ENCODE results near the gene NLRC3. TPM values are rescaled to one million over a fixed set of nuclear protein-coding genes. Genes with fewer than 3 reads are reported as not detected.

NLRC3 gene
- total and polyA plus RNA-seq, 7 experiments from 2014 or later = 22.2 to 91.3 (median 70.0) TPM

GRCh38 chr16:3599922-3600321 is 22.7 kb upstream of the NLRC3 start:
- ATAC-seq (no peak), DNase-seq (no peak)
- no peak overlapping the region for H3K4me3 ChIP-seq (ENCODE audit: low read length)
- no peaks in the 10 kb centered on the region for H3K4me1 ChIP-seq (ENCODE audit: control insufficient read depth in 2 of 2, insufficient read depth in 2 of 2, low read length in 2 of 2)
- CTCF ChIA-PET = no interaction called here
- Mint-ChIP-seq H3K27me3 (no peaks in the 10 kb centered on the region), H3K9me3 (no peaks in the 10 kb centered on the region), H3K27ac (no peak overlapping the region), H3K4me3 (no peak overlapping the region), H3K4me1 (peaks cover 0 to 5% (median 0%) of the 10 kb centered on the region in 7 donors), H3K36me3 (peaks cover 11 to 46% (median 16%) of the 10 kb centered on the region in 5 donors)
- peaks cover 0 to 19% (median 0%) of the 10 kb centered on the region in 3 experiments for H3K36me3 ChIP-seq (ENCODE audit: control insufficient read depth in 2 of 3, insufficient read depth in 3 of 3, low read length in 3 of 3)
- POLR2A ChIA-PET = no interaction called here
- no peak overlapping the region for H3K27ac ChIP-seq (ENCODE audit: low read depth, low read length)
- no peaks in the 10 kb centered on the region for H3K27me3 ChIP-seq (ENCODE audit: control insufficient read depth in 2 of 2, insufficient read depth in 2 of 2, low read length in 2 of 2)
- H3K9me3 ChIP-seq (ENCODE audit: control insufficient read depth in 2 of 3, low read length in 3 of 3) = no peaks in the 10 kb centered on the region
- intact Hi-C loops (cut with micrococcal nuclease) = no loop called here

GRCh38 chr16:3599121-3599520 is 21.9 kb upstream of the NLRC3 start:
- no peak overlapping the region for H3K27ac ChIP-seq (ENCODE audit: low read depth, low read length)
- Mint-ChIP-seq H3K27ac (no peak overlapping the region), H3K36me3 (peaks cover 11 to 46% (median 16%) of the 10 kb centered on the region in 5 donors), H3K27me3 (no peaks in the 10 kb centered on the region), H3K9me3 (no peaks in the 10 kb centered on the region), H3K4me1 (peaks cover 0 to 5% (median 0%) of the 10 kb centered on the region in 7 donors), H3K4me3 (no peak overlapping the region)
- intact Hi-C loops (cut with micrococcal nuclease) = no loop called here
- H3K4me3 ChIP-seq (ENCODE audit: low read length) = no peak overlapping the region
- ATAC-seq (no peak), DNase-seq (no peak)
- no peaks in the 10 kb centered on the region for H3K27me3 ChIP-seq (ENCODE audit: control insufficient read depth in 2 of 2, insufficient read depth in 2 of 2, low read length in 2 of 2)
- POLR2A ChIA-PET = no interaction called here
- no peaks in the 10 kb centered on the region for H3K4me1 ChIP-seq (ENCODE audit: control insufficient read depth in 2 of 2, insufficient read depth in 2 of 2, low read length in 2 of 2)
- CTCF ChIA-PET = no interaction called here
- H3K36me3 ChIP-seq (ENCODE audit: control insufficient read depth in 2 of 3, insufficient read depth in 3 of 3, low read length in 3 of 3) = peaks cover 0 to 20% (median 0%) of the 10 kb centered on the region in 3 experiments
- no peaks in the 10 kb centered on the region for H3K9me3 ChIP-seq (ENCODE audit: control insufficient read depth in 2 of 3, low read length in 3 of 3)

GRCh38 chr16:3598236-3598635 is 21.0 kb upstream of the NLRC3 start:
- H3K27ac Mint-ChIP-seq = no peak overlapping the region
- DNase-seq (no peak), ATAC-seq (no peak)
- no peaks in the 10 kb centered on the region for H3K4me1 ChIP-seq (ENCODE audit: control insufficient read depth in 2 of 2, insufficient read depth in 2 of 2, low read length in 2 of 2)
- no peaks in the 10 kb centered on the region for H3K27me3 ChIP-seq (ENCODE audit: control insufficient read depth in 2 of 2, insufficient read depth in 2 of 2, low read length in 2 of 2)
- H3K27me3 Mint-ChIP-seq = no peaks in the 10 kb centered on the region
- POLR2A ChIA-PET = no interaction called here
- intact Hi-C loops (cut with micrococcal nuclease) = no loop called here
- H3K4me3 ChIP-seq (ENCODE audit: low read length) = no peak overlapping the region
- no peak overlapping the region for H3K4me3 Mint-ChIP-seq
- peaks cover 0 to 16% (median 0%) of the 10 kb centered on the region in 3 experiments for H3K36me3 ChIP-seq (ENCODE audit: control insufficient read depth in 2 of 3, insufficient read depth in 3 of 3, low read length in 3 of 3)
- peaks cover 0 to 5% (median 0%) of the 10 kb centered on the region in 7 donors for H3K4me1 Mint-ChIP-seq
- no peak overlapping the region for H3K27ac ChIP-seq (ENCODE audit: low read depth, low read length)
- no peaks in the 10 kb centered on the region for H3K9me3 ChIP-seq (ENCODE audit: control insufficient read depth in 2 of 3, low read length in 3 of 3)
- CTCF ChIA-PET = no interaction called here
- H3K36me3 Mint-ChIP-seq = peaks cover 6 to 40% (median 11%) of the 10 kb centered on the region in 5 donors
- no peaks in the 10 kb centered on the region for H3K9me3 Mint-ChIP-seq

GRCh38 chr16:3597676-3598075 is 20.5 kb upstream of the NLRC3 start:
- no peak overlapping the region for H3K4me3 Mint-ChIP-seq
- ATAC-seq = no peak
- Histone ChIP-seq H3K4me3 (ENCODE audit: low read length) (no peak overlapping the region), H3K4me1 (ENCODE audit: control insufficient read depth in 2 of 2, insufficient read depth in 2 of 2, low read length in 2 of 2) (no peaks in the 10 kb centered on the region), H3K36me3 (ENCODE audit: control insufficient read depth in 2 of 3, insufficient read depth in 3 of 3, low read length in 3 of 3) (peaks cover 0 to 16% (median 0%) of the 10 kb centered on the region in 3 experiments), H3K27ac (ENCODE audit: low read depth, low read length) (no peak overlapping the region), H3K27me3 (ENCODE audit: control insufficient read depth in 2 of 2, insufficient read depth in 2 of 2, low read length in 2 of 2) (no peaks in the 10 kb centered on the region), H3K9me3 (ENCODE audit: control insufficient read depth in 2 of 3, low read length in 3 of 3) (no peaks in the 10 kb centered on the region)
- no peaks in the 10 kb centered on the region for H3K9me3 Mint-ChIP-seq
- H3K27ac Mint-ChIP-seq = peak overlapping the region in 1 of 9 donors; percentile 18
- H3K27me3 Mint-ChIP-seq = no peaks in the 10 kb centered on the region
- DNase-seq = no peak
- ChIA-PET CTCF (no interaction called here), POLR2A (no interaction called here)
- H3K4me1 Mint-ChIP-seq = peaks cover 0 to 5% (median 0%) of the 10 kb centered on the region in 7 donors
- intact Hi-C loops (cut with micrococcal nuclease) = no loop called here
- peaks cover 5 to 37% (median 10%) of the 10 kb centered on the region in 5 donors for H3K36me3 Mint-ChIP-seq

- ATAC-seq (no peak), DNase-seq (no peak)
- Mint-ChIP-seq H3K36me3 (peaks cover 5 to 34% (median 10%) of the 10 kb centered on the region in 5 donors), H3K4me3 (no peak overlapping the region), H3K4me1 (peaks cover 0 to 5% (median 0%) of the 10 kb centered on the region in 7 donors), H3K9me3 (no peaks in the 10 kb centered on the region), H3K27ac (no peak overlapping the region), H3K27me3 (no peaks in the 10 kb centered on the region)
- intact Hi-C loops (cut with micrococcal nuclease) = no loop called here
- Histone ChIP-seq H3K4me3 (ENCODE audit: low read length) (no peak overlapping the region), H3K27ac (ENCODE audit: low read depth, low read length) (no peak overlapping the region), H3K36me3 (ENCODE audit: control insufficient read depth in 2 of 3, insufficient read depth in 3 of 3, low read length in 3 of 3) (peaks cover 0 to 13% (median 0%) of the 10 kb centered on the region in 3 experiments), H3K27me3 (ENCODE audit: control insufficient read depth in 2 of 2, insufficient read depth in 2 of 2, low read length in 2 of 2) (no peaks in the 10 kb centered on the region), H3K9me3 (ENCODE audit: control insufficient read depth in 2 of 3, low read length in 3 of 3) (no peaks in the 10 kb centered on the region), H3K4me1 (ENCODE audit: control insufficient read depth in 2 of 2, insufficient read depth in 2 of 2, low read length in 2 of 2) (no peaks in the 10 kb centered on the region)
- CTCF ChIA-PET = no interaction called here
- POLR2A ChIA-PET = no interaction called here
Observed at GRCh38 chr16:3597226-3597625, 20.0 kb upstream of the NLRC3 start.

GRCh38 chr16:3596101-3596861 is 19.1 kb upstream of the NLRC3 start:
- H3K4me3 Mint-ChIP-seq = no peak overlapping the region
- ChIA-PET CTCF (no interaction called here), POLR2A (no interaction called here)
- H3K27ac Mint-ChIP-seq = no peak overlapping the region
- DNase-seq (no peak), ATAC-seq (no peak)
- peaks cover 0 to 5% (median 0%) of the 10 kb centered on the region in 7 donors for H3K4me1 Mint-ChIP-seq
- H3K36me3 Mint-ChIP-seq = peaks cover under 1 to 26% (median 6%) of the 10 kb centered on the region in 5 donors
- no peaks in the 10 kb centered on the region for H3K9me3 ChIP-seq (ENCODE audit: control insufficient read depth in 2 of 3, low read length in 3 of 3)
- no peaks in the 10 kb centered on the region for H3K9me3 Mint-ChIP-seq
- no peaks in the 10 kb centered on the region for H3K4me1 ChIP-seq (ENCODE audit: control insufficient read depth in 2 of 2, insufficient read depth in 2 of 2, low read length in 2 of 2)
- no peaks in the 10 kb centered on the region for H3K27me3 Mint-ChIP-seq
- H3K27ac ChIP-seq (ENCODE audit: low read depth, low read length) = no peak overlapping the region
- intact Hi-C loops (cut with micrococcal nuclease) = no loop called here
- peaks cover 0 to 12% (median 0%) of the 10 kb centered on the region in 3 experiments for H3K36me3 ChIP-seq (ENCODE audit: control insufficient read depth in 2 of 3, insufficient read depth in 3 of 3, low read length in 3 of 3)
- H3K27me3 ChIP-seq (ENCODE audit: control insufficient read depth in 2 of 2, insufficient read depth in 2 of 2, low read length in 2 of 2) = no peaks in the 10 kb centered on the region
- no peak overlapping the region for H3K4me3 ChIP-seq (ENCODE audit: low read length)

- H3K9me3 Mint-ChIP-seq = no peaks in the 10 kb centered on the region
- ChIA-PET CTCF (no interaction called here), POLR2A (no interaction called here)
- H3K27me3 Mint-ChIP-seq = no peaks in the 10 kb centered on the region
- Histone ChIP-seq H3K36me3 (ENCODE audit: control insufficient read depth in 2 of 3, insufficient read depth in 3 of 3, low read length in 3 of 3) (peaks cover 0 to 19% (median 0%) of the 10 kb centered on the region in 3 experiments), H3K27me3 (ENCODE audit: control insufficient read depth in 2 of 2, insufficient read depth in 2 of 2, low read length in 2 of 2) (no peaks in the 10 kb centered on the region), H3K4me1 (ENCODE audit: control insufficient read depth in 2 of 2, insufficient read depth in 2 of 2, low read length in 2 of 2) (no peaks in the 10 kb centered on the region), H3K9me3 (ENCODE audit: control insufficient read depth in 2 of 3, low read length in 3 of 3) (no peaks in the 10 kb centered on the region), H3K4me3 (ENCODE audit: low read length) (no peak overlapping the region), H3K27ac (ENCODE audit: low read depth, low read length) (no peak overlapping the region)
- peak overlapping the region in 2 of 9 donors; percentile 31 to 43 for H3K27ac Mint-ChIP-seq
- H3K4me1 Mint-ChIP-seq = peaks cover 0 to 11% (median 0%) of the 10 kb centered on the region in 7 donors
- intact Hi-C loops (cut with micrococcal nuclease) = no loop called here
- no peak overlapping the region for H3K4me3 Mint-ChIP-seq
- no peak for ATAC-seq
- H3K36me3 Mint-ChIP-seq = peaks cover 3 to 27% (median 12%) of the 10 kb centered on the region in 5 donors
- no peak for DNase-seq
Observed at GRCh38 chr16:3595521-3596021, 18.4 kb upstream of the NLRC3 start.

Measured in naive thymus-derived CD4-positive, alpha-beta T cell (primary cell).